ENCODE results near the gene NPIPA1.
A peak's percentile ranks its signal among the peaks of the same experiment; 100 is the strongest.
"Not testable (repeated sequence)": the region's sequence is repeated elsewhere in the genome, so short reads cannot be mapped to it uniquely, and the experiment has no call there.

NPIPA1 gene

GRCh38 chr16:14924982-14925381 lies 12.3 kb upstream of the NPIPA1 start:
- in situ Hi-C loops (cut with HindIII; ENCODE audit: low pct_unique_long_range_greater_than_20kb, low sequenced_read_pairs); DNase-seq (ENCODE audit: low read depth in 1 of 2, low spot score in 1 of 2): not testable (repeated sequence)

- in situ Hi-C loops (cut with HindIII; ENCODE audit: low pct_unique_long_range_greater_than_20kb, low sequenced_read_pairs) = not testable (repeated sequence)
- DNase-seq (ENCODE audit: low read depth in 1 of 2, low spot score in 1 of 2) = peak in 1 of 2 experiments; percentile 1
Observed at GRCh38 chr16:14928064-14928714, 9.1 kb upstream of the NPIPA1 start.

GRCh38 chr16:14929176-14929575 lies 8.1 kb upstream of the NPIPA1 start:
- in situ Hi-C loops (cut with HindIII; ENCODE audit: low pct_unique_long_range_greater_than_20kb, low sequenced_read_pairs); DNase-seq (ENCODE audit: low read depth in 1 of 2, low spot score in 1 of 2): not testable (repeated sequence)

- in situ Hi-C loops (cut with HindIII; ENCODE audit: low pct_unique_long_range_greater_than_20kb, low sequenced_read_pairs); DNase-seq (ENCODE audit: low read depth in 1 of 2, low spot score in 1 of 2): not testable (repeated sequence)
Observed at GRCh38 chr16:14930246-14930645, 7.0 kb upstream of the NPIPA1 start.

- in situ Hi-C loops (cut with HindIII; ENCODE audit: low pct_unique_long_range_greater_than_20kb, low sequenced_read_pairs); DNase-seq (ENCODE audit: low read depth in 1 of 2, low spot score in 1 of 2): not testable (repeated sequence)
Observed at GRCh38 chr16:14930971-14931370, 6.3 kb upstream of the NPIPA1 start.

GRCh38 chr16:14932581-14933375 lies 4.5 kb upstream of the NPIPA1 start:
- in situ Hi-C loops (cut with HindIII; ENCODE audit: low pct_unique_long_range_greater_than_20kb, low sequenced_read_pairs); DNase-seq (ENCODE audit: low read depth in 1 of 2, low spot score in 1 of 2): not testable (repeated sequence)

GRCh38 chr16:14937994-14938393 lies 751 bp downstream of the NPIPA1 start:
- in situ Hi-C loops (cut with HindIII; ENCODE audit: low pct_unique_long_range_greater_than_20kb, low sequenced_read_pairs); DNase-seq (ENCODE audit: low read depth in 1 of 2, low spot score in 1 of 2): not testable (repeated sequence)

GRCh38 chr16:14942686-14943085 lies 5.4 kb downstream of the NPIPA1 start:
- DNase-seq (ENCODE audit: low read depth in 1 of 2, low spot score in 1 of 2); in situ Hi-C loops (cut with HindIII; ENCODE audit: low pct_unique_long_range_greater_than_20kb, low sequenced_read_pairs): not testable (repeated sequence)

- in situ Hi-C loops (cut with HindIII; ENCODE audit: low pct_unique_long_range_greater_than_20kb, low sequenced_read_pairs) = no loop called here
- no peak for TF ChIP-seq JUND (IDR thresholded peaks at IDR 0.05; ENCODE audit: low read depth)
- no peak for DNase-seq (ENCODE audit: low read depth in 1 of 2, low spot score in 1 of 2)
Observed at GRCh38 chr16:14955546-14956231, 18.4 kb downstream of the NPIPA1 start.

- no peak for DNase-seq (ENCODE audit: low read depth in 1 of 2, low spot score in 1 of 2)
- no peak for TF ChIP-seq JUND (IDR thresholded peaks at IDR 0.05; ENCODE audit: low read depth)
- in situ Hi-C loops (cut with HindIII; ENCODE audit: low pct_unique_long_range_greater_than_20kb, low sequenced_read_pairs) = no loop called here
Observed at GRCh38 chr16:14957576-14958322, 20.5 kb downstream of the NPIPA1 start.

- no peak for TF ChIP-seq JUND (IDR thresholded peaks at IDR 0.05; ENCODE audit: low read depth)
- in situ Hi-C loops (cut with HindIII; ENCODE audit: low pct_unique_long_range_greater_than_20kb, low sequenced_read_pairs) = no loop called here
Observed at GRCh38 chr16:14958323-14958600, 21.0 kb downstream of the NPIPA1 start.

GRCh38 chr16:14958970-14959369 lies 21.7 kb downstream of the NPIPA1 start:
- TF ChIP-seq JUND (IDR thresholded peaks at IDR 0.05; ENCODE audit: low read depth) = no peak
- no peak for DNase-seq (ENCODE audit: low read depth in 1 of 2, low spot score in 1 of 2)
- in situ Hi-C loops (cut with HindIII; ENCODE audit: low pct_unique_long_range_greater_than_20kb, low sequenced_read_pairs) = no loop called here

More at GRCh38 chr16:14958323-14958600, 21.0 kb downstream of the NPIPA1 start:
- DNase-seq (ENCODE audit: low read depth in 1 of 2, low spot score in 1 of 2) = no peak
